ENCODE results near the gene GM2A. TPM values are rescaled to one million over a fixed set of nuclear protein-coding genes. Genes with fewer than 3 reads are reported as not detected.
A peak's percentile ranks its signal among the peaks of the same experiment; 100 is the strongest.

The GM2A gene
- total RNA-seq, 1 donor from 2014 or later: 35.4 TPM

- no peaks in the 10 kb centered on the region for H3K36me3 ChIP-seq
- TF ChIP-seq CTCF (IDR thresholded peaks at IDR 0.05; ENCODE audit: borderline replicate concordance): no peak
- H3K9me3 ChIP-seq (replicated peaks): no peaks in the 10 kb centered on the region
- DNase-seq: peak; percentile 79
- peak overlapping the region; percentile 89 for H3K27ac ChIP-seq (replicated peaks)
- peak overlapping the region; percentile 37 for H3K4me3 ChIP-seq
- H3K27me3 ChIP-seq (ENCODE audit: low read depth): no peaks in the 10 kb centered on the region
- peaks cover 100% of the 10 kb centered on the region for H3K4me1 ChIP-seq
- intact Hi-C loops (cut with micrococcal nuclease): no loop called here
Observed at GRCh38 chr5:151213803-151214613, 39.0 kb upstream of the GM2A start.

GRCh38 chr5:151214614-151215545, 38.1 kb upstream of the GM2A start:
- H3K27ac ChIP-seq (replicated peaks): peak overlapping the region; percentile 89
- no peaks in the 10 kb centered on the region for H3K36me3 ChIP-seq
- TF ChIP-seq CTCF (IDR thresholded peaks at IDR 0.05; ENCODE audit: borderline replicate concordance): no peak
- no peak for DNase-seq
- H3K27me3 ChIP-seq (ENCODE audit: low read depth): no peaks in the 10 kb centered on the region
- H3K4me1 ChIP-seq: peaks cover 100% of the 10 kb centered on the region
- no peaks in the 10 kb centered on the region for H3K9me3 ChIP-seq (replicated peaks)
- intact Hi-C loops (cut with micrococcal nuclease): no loop called here
- no peak overlapping the region for H3K4me3 ChIP-seq

DNA sequence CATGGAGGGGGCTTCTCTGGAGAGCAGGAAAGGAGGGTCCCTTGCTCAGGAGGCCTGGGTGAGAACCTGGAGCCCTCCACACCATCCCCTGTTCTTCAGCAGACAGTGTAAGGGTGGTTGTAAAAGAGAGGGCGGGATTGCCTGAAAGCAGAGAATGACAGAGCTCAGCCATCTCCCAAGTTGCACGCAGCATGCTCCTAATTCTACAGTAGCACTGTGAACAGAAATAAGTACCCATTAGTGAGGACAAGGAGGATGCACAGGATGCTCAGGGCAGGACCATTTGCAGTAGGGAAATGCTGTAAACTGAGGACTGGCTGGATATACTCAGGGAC, 37.5 kb upstream of the GM2A start:
- TF ChIP-seq CTCF (IDR thresholded peaks at IDR 0.05; ENCODE audit: borderline replicate concordance): no peak
- Histone ChIP-seq H3K4me3 (no peak overlapping the region), H3K4me1 (peaks cover 100% of the 10 kb centered on the region), H3K27ac (replicated peaks) (peak overlapping the region; percentile 89), H3K9me3 (replicated peaks) (no peaks in the 10 kb centered on the region), H3K27me3 (ENCODE audit: low read depth) (no peaks in the 10 kb centered on the region), H3K36me3 (no peaks in the 10 kb centered on the region)
- intact Hi-C loops (cut with micrococcal nuclease): no loop called here
- DNase-seq: no peak

DNA sequence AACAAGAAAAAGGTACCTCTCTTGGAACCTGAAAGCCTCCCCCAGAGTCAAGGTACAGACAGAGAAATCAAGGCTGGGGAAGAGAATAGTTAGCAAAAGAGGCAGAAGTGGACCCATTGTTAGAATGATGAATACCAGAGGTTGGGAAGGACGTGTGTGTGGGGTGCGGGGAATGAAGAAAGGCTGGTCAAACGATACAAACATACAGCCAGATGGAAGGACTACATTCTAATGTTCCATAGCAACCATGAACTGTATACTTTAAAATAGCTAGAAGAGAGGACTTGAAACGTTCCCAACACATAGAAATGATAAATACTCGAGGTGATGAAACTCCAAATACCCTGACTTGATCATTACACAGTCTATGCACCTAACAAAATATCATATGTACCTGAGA, 36.2 kb upstream of the GM2A start:
- peaks cover 100% of the 10 kb centered on the region for H3K4me1 ChIP-seq
- no peaks in the 10 kb centered on the region for H3K9me3 ChIP-seq (replicated peaks)
- no peak overlapping the region for H3K4me3 ChIP-seq
- TF ChIP-seq CTCF (IDR thresholded peaks at IDR 0.05; ENCODE audit: borderline replicate concordance): no peak
- H3K27ac ChIP-seq (replicated peaks): peak overlapping the region; percentile 52
- intact Hi-C loops (cut with micrococcal nuclease): no loop called here
- no peaks in the 10 kb centered on the region for H3K27me3 ChIP-seq (ENCODE audit: low read depth)
- H3K36me3 ChIP-seq: no peaks in the 10 kb centered on the region
- DNase-seq: no peak

GRCh38 chr5:151218177-151218576, 34.8 kb upstream of the GM2A start:
- Histone ChIP-seq H3K36me3 (no peaks in the 10 kb centered on the region), H3K4me3 (no peak overlapping the region), H3K27ac (replicated peaks) (peak overlapping the region; percentile 52), H3K9me3 (replicated peaks) (no peaks in the 10 kb centered on the region), H3K27me3 (ENCODE audit: low read depth) (no peaks in the 10 kb centered on the region), H3K4me1 (peaks cover 100% of the 10 kb centered on the region)
- TF ChIP-seq CTCF (IDR thresholded peaks at IDR 0.05; ENCODE audit: borderline replicate concordance): no peak
- intact Hi-C loops (cut with micrococcal nuclease): no loop called here
- DNase-seq: no peak

All from left ventricle myocardium inferior (tissue), 1 donor.